Thoracic aorta (tissue), 2 donors: ENCODE results near the gene FOXL2NB. TPM values are rescaled to one million over a fixed set of nuclear protein-coding genes. Genes with fewer than 3 reads are reported as not detected.

ENCODE experiments used
- ATAC-seq: fragments of 150-250 bp; one replicate; pipeline ENCODE4 v1.8.0; 2017; ENCODE audit warnings: low read depth; ENCODE audit not compliant: insufficient number of reproducible peaks, low FRiP score
- DNase-seq: peaks from one replicate; pipeline ENCODE4 v3.0.0-alpha.2; 2020; ENCODE audit warnings: low spot score
- H3K27ac ChIP-seq, 2 donors: fragments of 200-600 bp; sonication (generic); 1 replicate in 1 of 2; 2 replicates in 1 of 2; pipeline ENCODE4 v1.5.1; 2016; ENCODE audit warnings: mild to moderate bottlenecking in 2 of 2, moderate library complexity in 2 of 2
- H3K27me3 ChIP-seq: fragments of 200-600 bp; sonication (generic); replicated peaks from 2 replicates; pipeline ENCODE4 v1.6.0; 2016; ENCODE audit warnings: mild to moderate bottlenecking; ENCODE audit not compliant: insufficient read depth
- H3K36me3 ChIP-seq: fragments of 200-600 bp; sonication (generic); one replicate; pipeline ENCODE4 v1.5.1; 2016
- H3K4me1 ChIP-seq, 2 donors: fragments of 200-600 bp; sonication (generic); 1 replicate in 1 of 2; 2 replicates in 1 of 2; pipeline versions ENCODE4 v1.5.1 to v1.6.0; 2016; ENCODE audit warnings: low read depth in 2 of 2, mild to moderate bottlenecking in 1 of 2; ENCODE audit not compliant: control insufficient read depth in 1 of 2
- H3K4me3 ChIP-seq: fragments of 200-600 bp; sonication (generic); 2 replicates; pipeline ENCODE4 v1.5.1; 2016; ENCODE audit warnings: mild to moderate bottlenecking
- H3K9me3 ChIP-seq: fragments of 200-600 bp; sonication (generic); 2 replicates; pipeline ENCODE4 v1.5.1; 2016
- CTCF ChIP-seq: fragments of 200-600 bp; sonication (generic); IDR thresholded peaks from one replicate; pipeline ENCODE4 v1.5.1; 2019; ENCODE audit warnings: antibody characterized with exemption
- total RNA-seq, 2 donors: library from RNA; depleted of rRNA; stranded (reverse); fragments of >200 nt; gene quantifications; one replicate each; pipeline versions ENCODE4 v1.1.0 to v1.2.3, GENCODE V29; 2016

The FOXL2NB gene
- total RNA-seq, 2 donors from 2014 or later, result not detected

- peaks cover 31% of the 10 kb centered on the region for H3K27me3 ChIP-seq
- H3K4me1 ChIP-seq, result peaks cover 21 to 41% of the 10 kb centered on the region in 2 donors
These were observed 591 bp downstream of the FOXL2NB start for GRCh38 chr3:138947495-138948121.

GRCh38 chr3:138948371-138949001 lies 1.5 kb downstream of the FOXL2NB start:
- DNase-seq (no peak), ATAC-seq (no peak)
- Histone ChIP-seq H3K9me3 (no peaks in the 10 kb centered on the region), H3K27me3 (peaks cover 23% of the 10 kb centered on the region), H3K4me3 (no peak overlapping the region), H3K36me3 (no peaks in the 10 kb centered on the region), H3K4me1 (peaks cover 21 to 41% of the 10 kb centered on the region in 2 donors), H3K27ac (no peak overlapping the region)
- TF ChIP-seq CTCF, result no peak

More at GRCh38 chr3:138947495-138948121, 591 bp downstream of the FOXL2NB start:
- Histone ChIP-seq H3K4me3 (peak overlapping the region; percentile 67), H3K36me3 (no peaks in the 10 kb centered on the region), H3K9me3 (no peaks in the 10 kb centered on the region), H3K27ac (no peak overlapping the region)
- DNase-seq (no peak), ATAC-seq (no peak)
- TF ChIP-seq CTCF, result no peak

GRCh38 chr3:138949002-138949418 lies 2.0 kb downstream of the FOXL2NB start:
- no peak overlapping the region for H3K27ac ChIP-seq
- no peak for TF ChIP-seq CTCF
- peaks cover 21 to 41% of the 10 kb centered on the region in 2 donors for H3K4me1 ChIP-seq
- peaks cover 17% of the 10 kb centered on the region for H3K27me3 ChIP-seq
- ATAC-seq (no peak), DNase-seq (no peak)
- no peak overlapping the region for H3K4me3 ChIP-seq
- no peaks in the 10 kb centered on the region for H3K36me3 ChIP-seq
- H3K9me3 ChIP-seq, result no peaks in the 10 kb centered on the region

- Histone ChIP-seq H3K27ac (no peak overlapping the region), H3K36me3 (no peaks in the 10 kb centered on the region), H3K27me3 (peaks cover 12% of the 10 kb centered on the region), H3K4me3 (peak overlapping the region; percentile 68), H3K4me1 (peaks cover 21 to 39% of the 10 kb centered on the region in 2 donors), H3K9me3 (no peaks in the 10 kb centered on the region)
- no peak for DNase-seq
- no peak for TF ChIP-seq CTCF
- no peak for ATAC-seq
These were observed 2.5 kb downstream of the FOXL2NB start for GRCh38 chr3:138949445-138950005.

- no peak for TF ChIP-seq CTCF
- Histone ChIP-seq H3K36me3 (no peaks in the 10 kb centered on the region), H3K27me3 (peaks cover 8% of the 10 kb centered on the region), H3K27ac (no peak overlapping the region), H3K9me3 (no peaks in the 10 kb centered on the region), H3K4me3 (peak overlapping the region; percentile 68), H3K4me1 (peaks cover 18 to 33% of the 10 kb centered on the region in 2 donors)
- no peak for ATAC-seq
- no peak for DNase-seq
These were observed 3.1 kb downstream of the FOXL2NB start for GRCh38 chr3:138950006-138950644.
